HG02678 (cell line): ENCODE data around the gene MEIOB.
"Not testable (repeated sequence)": the region's sequence is repeated elsewhere in the genome, so short reads cannot be mapped to it uniquely, and the experiment has no call there.

Source experiments
- ATAC-seq: cut with Tn5 transposase; IDR thresholded peaks from one replicate; pipeline ENCODE4 v1.9.1; 2021; ENCODE audit warnings: mild to moderate bottlenecking, moderate library complexity; ENCODE audit not compliant: unreplicated experiment

The MEIOB gene

GRCh38 chr16:1877804-1878203 lies 5.8 kb upstream of the MEIOB start:
- ATAC-seq = no peak

GRCh38 chr16:1877089-1877488 lies 5.1 kb upstream of the MEIOB start:
- no peak for ATAC-seq

DNA sequence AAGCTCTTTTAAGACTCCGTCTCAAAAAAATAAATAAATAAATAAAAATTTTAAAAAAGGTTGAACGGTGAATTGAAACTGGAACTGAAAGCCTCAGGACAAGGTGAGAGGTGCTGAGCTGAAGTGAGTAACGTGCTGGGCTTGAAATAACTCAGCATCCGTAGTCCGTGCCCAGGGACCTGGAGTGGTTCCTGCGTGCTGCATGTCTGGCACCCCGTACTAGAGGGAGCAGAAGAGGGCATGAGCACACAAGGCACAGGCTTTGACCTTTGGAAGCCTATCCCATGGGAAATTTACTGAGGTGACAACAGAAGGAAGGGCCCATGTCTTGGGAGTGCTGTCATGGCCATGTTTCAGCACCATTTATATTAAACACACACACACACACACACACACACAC lies 4.5 kb upstream of the MEIOB start:
- ATAC-seq = no peak

GRCh38 chr16:1876066-1876465 lies 4.1 kb upstream of the MEIOB start:
- not testable (repeated sequence) for ATAC-seq

DNA sequence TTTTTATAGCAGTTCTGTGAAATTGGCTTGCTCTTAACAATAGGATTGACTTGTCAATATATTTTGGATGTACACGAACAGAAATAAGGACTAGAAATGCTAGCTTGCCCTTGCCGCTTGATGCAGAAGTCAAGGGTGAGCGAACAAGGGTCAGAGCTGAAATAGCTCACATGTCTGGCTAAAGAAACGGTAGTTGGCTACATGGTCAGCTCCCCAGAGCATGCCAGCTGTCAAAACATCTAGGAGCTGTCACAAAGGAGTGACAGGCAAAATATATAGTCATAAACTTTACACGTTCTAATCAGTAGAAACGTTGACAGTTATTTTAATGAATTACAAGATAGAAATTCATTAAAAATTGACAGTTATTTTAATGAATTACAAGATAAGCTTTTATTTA lies 2.9 kb upstream of the MEIOB start:
- no peak for ATAC-seq

- no peak for ATAC-seq
These were observed 1.4 kb downstream of the MEIOB start for GRCh38 chr16:1870365-1871082.

DNA sequence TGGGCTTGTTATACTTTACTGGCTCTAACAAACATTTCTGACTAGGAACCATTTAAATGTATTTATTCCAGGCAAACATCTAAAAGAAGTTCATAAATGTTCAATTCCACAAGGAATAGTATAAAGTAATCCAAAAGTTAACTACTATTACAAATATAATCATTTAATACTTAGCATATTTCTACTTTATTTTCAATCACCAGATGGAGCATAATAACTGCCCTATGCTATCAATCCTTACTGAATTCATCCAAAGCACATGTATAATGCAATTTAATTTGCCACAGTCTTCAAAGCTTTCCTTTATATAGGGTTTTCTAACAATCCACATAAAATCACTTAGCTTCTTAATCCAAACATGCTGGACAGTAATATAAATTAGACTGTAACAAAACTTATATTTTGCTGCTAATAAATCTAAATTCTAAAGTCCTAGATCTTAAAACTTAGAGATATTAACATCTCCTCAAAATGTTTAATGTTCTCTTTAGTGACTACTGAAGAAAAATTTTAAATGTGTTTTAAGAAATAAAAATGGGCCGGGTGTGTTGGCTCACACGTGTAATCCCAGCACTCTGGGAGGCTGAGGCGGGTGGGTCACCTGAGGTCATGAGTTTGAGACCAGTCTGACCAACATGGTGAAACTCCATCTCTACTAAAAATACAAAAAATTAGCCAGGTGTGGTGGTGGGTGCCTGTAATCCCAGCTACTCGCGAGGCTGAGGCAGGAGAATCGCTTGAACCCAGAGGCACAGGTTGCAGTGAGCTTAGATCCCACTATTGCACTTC lies 5.9 kb downstream of the MEIOB start:
- ATAC-seq = no peak

- ATAC-seq = no peak
These were observed 8.1 kb downstream of the MEIOB start for GRCh38 chr16:1863681-1864460.

- ATAC-seq = no peak
These were observed 9.6 kb downstream of the MEIOB start for GRCh38 chr16:1862394-1862793.

GRCh38 chr16:1861730-1862129 lies 10.2 kb downstream of the MEIOB start:
- ATAC-seq = no peak

DNA sequence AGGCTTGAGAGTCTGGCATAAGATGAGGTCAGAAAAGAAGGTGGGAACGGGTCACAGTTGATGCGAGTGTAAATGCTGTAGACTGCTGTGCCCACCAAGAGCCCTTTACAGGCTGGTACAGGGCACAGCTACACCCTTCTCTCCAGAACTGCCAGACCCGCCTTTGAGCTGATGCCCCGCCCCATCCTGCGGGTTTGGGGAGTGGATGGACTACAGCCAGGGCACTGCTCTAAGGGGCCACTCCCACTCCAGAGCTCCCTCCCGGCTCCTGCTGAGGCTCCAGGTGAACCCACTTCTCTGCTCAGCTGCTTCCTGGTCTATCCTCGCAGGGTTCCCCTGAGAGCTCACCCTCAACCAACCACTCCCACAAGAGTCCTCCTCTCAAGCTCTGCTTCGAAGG lies 12.3 kb downstream of the MEIOB start:
- ATAC-seq = no peak

GRCh38 chr16:1858189-1858865 lies 13.6 kb downstream of the MEIOB start:
- no peak for ATAC-seq

DNA sequence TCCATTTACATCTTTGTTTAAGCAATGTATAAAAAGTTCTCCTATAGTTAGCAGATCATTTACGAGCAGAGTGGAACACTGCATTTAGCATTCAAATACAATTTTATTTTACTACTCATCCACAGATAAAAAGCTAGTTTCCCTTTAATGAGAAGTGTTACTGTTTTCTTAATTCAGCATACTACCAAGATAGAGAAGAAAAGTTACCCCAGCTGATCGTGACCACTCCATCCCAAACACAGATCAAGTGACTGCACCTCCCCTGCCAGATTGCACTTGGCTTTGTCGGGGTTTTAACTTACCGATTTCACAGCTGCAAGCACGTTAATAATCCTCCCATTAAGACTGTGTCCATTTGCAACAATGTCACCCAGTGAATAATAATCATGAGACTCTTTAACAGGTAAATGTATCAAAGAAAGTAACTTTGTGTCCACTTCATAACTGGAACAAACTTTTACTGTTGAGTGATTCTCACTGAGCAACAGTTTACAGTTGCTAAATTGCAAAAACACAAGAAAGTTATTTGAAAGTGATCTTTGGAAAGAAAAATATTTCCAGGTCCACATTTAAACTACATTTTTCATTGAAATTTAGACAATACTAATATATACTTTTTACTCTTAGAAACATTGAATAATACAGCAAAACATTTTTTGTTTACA lies 14.4 kb downstream of the MEIOB start:
- no peak for ATAC-seq

- ATAC-seq = no peak
These were observed 20.2 kb downstream of the MEIOB start for GRCh38 chr16:1851793-1852192.

DNA sequence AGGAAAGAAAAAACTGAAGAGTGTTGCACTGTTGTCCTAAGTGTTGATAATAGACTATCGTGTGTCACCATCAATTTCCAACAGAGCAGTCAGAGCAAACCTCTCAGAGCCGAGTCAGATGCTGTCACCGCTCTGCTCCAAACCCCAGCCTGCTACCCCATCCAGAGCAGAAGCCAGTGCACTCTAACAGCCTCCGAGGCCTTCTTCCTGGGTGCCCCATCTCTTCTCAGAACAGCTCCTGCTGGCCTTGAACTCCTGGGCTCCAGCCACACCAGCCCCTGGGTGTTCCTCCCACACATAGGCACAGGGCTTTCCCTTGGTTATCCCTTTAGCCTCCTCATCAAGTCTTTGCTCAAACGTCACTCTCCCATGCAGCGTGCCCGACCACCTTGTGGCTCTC lies 21.0 kb downstream of the MEIOB start:
- no peak for ATAC-seq

- no peak for ATAC-seq
These were observed 25.5 kb downstream of the MEIOB start for GRCh38 chr16:1846416-1846815.

DNA sequence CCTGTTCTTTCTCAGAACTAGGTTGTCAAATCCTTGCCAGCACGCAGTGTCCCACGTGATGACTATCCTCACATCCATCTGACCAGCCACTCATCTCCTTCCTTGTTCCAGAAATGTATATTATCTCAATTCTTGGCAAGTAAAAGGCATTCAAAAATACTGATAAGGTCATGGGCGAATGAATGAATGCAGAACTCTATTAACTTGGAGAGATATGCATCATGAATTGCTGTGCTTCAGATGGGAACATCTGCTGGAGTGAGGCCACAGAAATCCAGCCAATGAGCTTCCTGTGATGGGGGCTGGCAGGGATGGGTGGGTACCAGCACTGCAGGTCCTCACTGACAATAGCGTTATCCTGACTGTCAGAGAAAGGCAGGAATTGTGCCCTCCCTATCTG lies 26.0 kb downstream of the MEIOB start:
- no peak for ATAC-seq

DNA sequence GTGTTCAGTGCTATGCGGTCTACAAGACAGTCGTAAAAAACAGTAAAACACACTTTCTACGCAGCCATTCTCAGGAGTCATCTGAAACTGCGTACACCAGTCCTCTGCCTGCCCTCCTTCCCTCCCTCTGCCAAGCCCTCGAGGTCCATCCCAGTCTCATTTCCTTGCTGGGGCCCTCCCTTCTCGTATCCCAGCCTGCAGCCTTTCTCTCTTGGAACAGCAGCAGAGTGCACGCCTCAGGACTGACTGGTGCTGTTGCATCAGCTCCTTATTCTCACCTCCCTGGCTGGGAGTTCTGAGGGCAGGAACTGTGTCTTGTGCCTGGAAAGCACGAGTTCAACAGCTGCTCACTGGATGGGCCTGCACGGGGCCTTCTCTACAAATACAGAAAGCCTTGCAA lies 32.4 kb downstream of the MEIOB start:
- ATAC-seq = no peak

DNA sequence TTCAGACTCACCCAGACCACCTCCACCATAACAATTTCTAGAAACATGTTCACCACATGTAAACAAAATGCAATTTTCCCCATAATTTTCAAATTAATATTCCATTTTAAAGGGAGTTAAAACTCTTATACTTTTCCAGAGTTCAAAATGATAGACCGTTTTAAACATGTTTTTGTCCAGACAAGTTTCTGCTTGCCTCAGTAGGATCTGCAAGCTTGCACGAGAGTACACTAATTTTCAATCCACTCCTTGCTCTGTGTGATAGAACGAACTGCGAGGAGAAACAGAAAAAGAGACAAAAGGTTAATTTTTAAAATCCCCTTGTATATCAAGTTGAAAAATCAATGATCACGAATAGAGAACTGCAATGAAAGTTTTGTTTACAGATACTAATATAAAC lies 37.9 kb downstream of the MEIOB start:
- no peak for ATAC-seq

DNA sequence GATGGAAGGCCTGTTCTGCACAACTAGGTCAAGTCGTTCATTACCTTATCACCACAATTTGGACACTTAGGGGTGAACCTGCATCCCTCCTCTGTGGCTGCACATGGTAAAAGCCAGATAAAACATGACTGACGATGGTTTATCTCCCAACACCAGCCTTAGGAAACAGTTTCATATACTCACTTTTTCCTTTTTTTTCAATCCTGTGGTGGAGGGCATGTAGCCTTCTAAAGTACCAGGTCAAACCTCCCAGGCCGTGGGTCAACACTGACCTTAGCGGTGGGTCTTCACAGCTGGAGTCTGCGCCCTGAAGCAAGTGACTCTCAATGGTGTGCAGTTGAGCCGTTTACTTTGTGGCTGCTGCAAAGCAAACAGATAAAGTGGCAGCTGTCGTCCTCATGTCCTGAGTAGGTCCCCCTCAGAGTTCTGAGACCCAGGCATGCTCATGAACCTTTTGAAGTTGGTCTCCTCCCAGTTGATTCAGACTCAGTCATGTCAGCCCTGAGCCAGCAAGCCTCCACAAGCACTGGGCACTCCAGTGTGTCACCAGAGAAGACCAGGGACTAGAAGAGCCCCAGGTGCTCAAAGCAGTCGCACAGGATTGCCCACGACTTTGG lies 39.0 kb downstream of the MEIOB start:
- ATAC-seq = no peak
